Sigmoid colon (tissue), 4 donors: ENCODE measurements around the gene FZD10.

ENCODE experiments used
- EP300 ChIP-seq, 4 donors: sonication (generic); formaldehyde crosslinking; IDR thresholded peaks; one replicate each; pipeline ENCODE4 v1.6.1; 2017; ENCODE audit warnings: antibody characterized with exemption in 4 of 4
- POLR2AphosphoS5 ChIP-seq, 4 donors: sonication (generic); formaldehyde crosslinking; IDR thresholded peaks; one replicate each; pipeline ENCODE4 v1.6.1; 2017; ENCODE audit warnings: antibody characterized with exemption in 4 of 4
- TF ChIP-seq, protein P1 (sequence below), 4 experiments: fragments of 450-650 bp in 3 of 4; fragments of 200-600 bp in 1 of 4; IDR thresholded peaks; one replicate each; pipeline ENCODE4 v1.5.1; 2016 to 2019; ENCODE audit warnings: antibody characterized with exemption in 4 of 4, mild to moderate bottlenecking in 3 of 4, moderate library complexity in 2 of 4

DNA sequence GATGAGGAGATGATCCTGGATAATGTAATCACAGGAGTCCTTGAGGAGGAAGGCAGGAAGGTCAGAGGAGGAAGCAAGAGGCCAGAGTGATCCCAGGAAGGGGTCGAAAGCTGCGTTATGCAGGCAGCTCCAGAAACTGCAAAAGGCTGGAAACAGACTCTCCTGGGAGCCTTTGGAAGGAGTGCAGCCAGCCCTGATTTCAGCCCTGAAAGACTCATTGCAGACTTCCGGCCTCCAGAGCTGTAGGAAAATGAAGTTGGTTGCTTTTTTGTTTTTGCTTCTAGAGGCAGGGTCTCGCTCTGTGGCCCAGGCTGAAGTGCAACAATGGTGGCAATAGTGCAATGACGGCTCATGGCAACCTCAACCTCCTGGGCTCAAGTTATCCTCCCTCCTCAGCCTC, 44.6 kb upstream of the FZD10 start:
- TF ChIP-seq, protein P1, sequence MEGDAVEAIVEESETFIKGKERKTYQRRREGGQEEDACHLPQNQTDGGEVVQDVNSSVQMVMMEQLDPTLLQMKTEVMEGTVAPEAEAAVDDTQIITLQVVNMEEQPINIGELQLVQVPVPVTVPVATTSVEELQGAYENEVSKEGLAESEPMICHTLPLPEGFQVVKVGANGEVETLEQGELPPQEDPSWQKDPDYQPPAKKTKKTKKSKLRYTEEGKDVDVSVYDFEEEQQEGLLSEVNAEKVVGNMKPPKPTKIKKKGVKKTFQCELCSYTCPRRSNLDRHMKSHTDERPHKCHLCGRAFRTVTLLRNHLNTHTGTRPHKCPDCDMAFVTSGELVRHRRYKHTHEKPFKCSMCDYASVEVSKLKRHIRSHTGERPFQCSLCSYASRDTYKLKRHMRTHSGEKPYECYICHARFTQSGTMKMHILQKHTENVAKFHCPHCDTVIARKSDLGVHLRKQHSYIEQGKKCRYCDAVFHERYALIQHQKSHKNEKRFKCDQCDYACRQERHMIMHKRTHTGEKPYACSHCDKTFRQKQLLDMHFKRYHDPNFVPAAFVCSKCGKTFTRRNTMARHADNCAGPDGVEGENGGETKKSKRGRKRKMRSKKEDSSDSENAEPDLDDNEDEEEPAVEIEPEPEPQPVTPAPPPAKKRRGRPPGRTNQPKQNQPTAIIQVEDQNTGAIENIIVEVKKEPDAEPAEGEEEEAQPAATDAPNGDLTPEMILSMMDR (IDR thresholded peaks at IDR 0.05) = no peak
- no peak for TF ChIP-seq POLR2AphosphoS5 (IDR thresholded peaks at IDR 0.05)
- TF ChIP-seq EP300 (IDR thresholded peaks at IDR 0.05) = no peak
